ENCODE measurements around the gene ZWILCH.
"Not testable (repeated sequence)": the region's sequence is repeated elsewhere in the genome, so short reads cannot be mapped to it uniquely, and the experiment has no call there.

The ZWILCH gene

GRCh38 chr15:66581972-66582537 lies 76.9 kb downstream of the ZWILCH start:
- peak; percentile 25 for DNase-seq (ENCODE audit: low read depth)

GRCh38 chr15:66586155-66586976 lies 81.2 kb downstream of the ZWILCH start:
- DNase-seq (ENCODE audit: low read depth), result no peak

- no peak for DNase-seq (ENCODE audit: low read depth)
Observed at GRCh38 chr15:66587020-66587419, 81.9 kb downstream of the ZWILCH start.

GRCh38 chr15:66587749-66588148 lies 82.6 kb downstream of the ZWILCH start:
- DNase-seq (ENCODE audit: low read depth), result no peak

- no peak for DNase-seq (ENCODE audit: low read depth)
Observed at GRCh38 chr15:66588537-66588936, 83.4 kb downstream of the ZWILCH start.

- DNase-seq (ENCODE audit: low read depth), result no peak
Observed at GRCh38 chr15:66588971-66589370, 83.8 kb downstream of the ZWILCH start.

GRCh38 chr15:66589429-66589828 lies 84.3 kb downstream of the ZWILCH start:
- DNase-seq (ENCODE audit: low read depth), result not testable (repeated sequence)

- no peak for DNase-seq (ENCODE audit: low read depth)
Observed at GRCh38 chr15:66590435-66590834, 85.3 kb downstream of the ZWILCH start.

- no peak for DNase-seq (ENCODE audit: low read depth)
Observed at GRCh38 chr15:66591322-66591862, 86.3 kb downstream of the ZWILCH start.

GRCh38 chr15:66592505-66593218 lies 87.5 kb downstream of the ZWILCH start:
- no peak for DNase-seq (ENCODE audit: low read depth)

- DNase-seq (ENCODE audit: low read depth), result no peak
Observed at GRCh38 chr15:66593219-66593780, 88.2 kb downstream of the ZWILCH start.

GRCh38 chr15:66594344-66594743 lies 89.2 kb downstream of the ZWILCH start:
- DNase-seq (ENCODE audit: low read depth), result no peak

- DNase-seq (ENCODE audit: low read depth), result no peak
Observed at GRCh38 chr15:66594836-66595235, 89.7 kb downstream of the ZWILCH start.

GRCh38 chr15:66595332-66595731 lies 90.2 kb downstream of the ZWILCH start:
- DNase-seq (ENCODE audit: low read depth), result no peak

- DNase-seq (ENCODE audit: low read depth), result no peak
Observed at GRCh38 chr15:66595931-66596545, 90.9 kb downstream of the ZWILCH start.

GRCh38 chr15:66598095-66598815 lies 93.1 kb downstream of the ZWILCH start:
- no peak for DNase-seq (ENCODE audit: low read depth)
